HG03039 (cell line): ENCODE measurements around the gene CHGA.

Experiments used
- ATAC-seq: cut with Tn5 transposase; IDR thresholded peaks from one replicate; pipeline ENCODE4 v1.9.1; 2021; ENCODE audit warnings: mild to moderate bottlenecking, moderate library complexity; ENCODE audit not compliant: unreplicated experiment

The CHGA gene

GRCh38 chr14:92959761-92960680 is 37.1 kb downstream of the CHGA start:
- no peak for ATAC-seq

- no peak for ATAC-seq
Observed at GRCh38 chr14:92960706-92961566, 38.0 kb downstream of the CHGA start.

GRCh38 chr14:92961567-92961855 is 38.6 kb downstream of the CHGA start:
- no peak for ATAC-seq

GRCh38 chr14:92962031-92962830 is 39.3 kb downstream of the CHGA start:
- no peak for ATAC-seq

- ATAC-seq = no peak
Observed at GRCh38 chr14:92962831-92963095, 39.8 kb downstream of the CHGA start.

GRCh38 chr14:92963301-92964123 is 40.6 kb downstream of the CHGA start:
- ATAC-seq = no peak

GRCh38 chr14:92964124-92965109 is 41.5 kb downstream of the CHGA start:
- no peak for ATAC-seq

GRCh38 chr14:92965281-92965680 is 42.3 kb downstream of the CHGA start:
- no peak for ATAC-seq

GRCh38 chr14:92967346-92967926 is 44.5 kb downstream of the CHGA start:
- ATAC-seq = no peak

GRCh38 chr14:92968291-92969020 is 45.5 kb downstream of the CHGA start:
- ATAC-seq = no peak

GRCh38 chr14:92969430-92969829 is 46.5 kb downstream of the CHGA start:
- ATAC-seq = no peak

- no peak for ATAC-seq
Observed at GRCh38 chr14:92969871-92970270, 46.9 kb downstream of the CHGA start.

GRCh38 chr14:92970271-92970670 is 47.3 kb downstream of the CHGA start:
- ATAC-seq = no peak

- no peak for ATAC-seq
Observed at GRCh38 chr14:92971601-92972180, 48.7 kb downstream of the CHGA start.

GRCh38 chr14:92973261-92973797 is 50.4 kb downstream of the CHGA start:
- no peak for ATAC-seq

- ATAC-seq = no peak
Observed at GRCh38 chr14:92973798-92974372, 50.9 kb downstream of the CHGA start.
